ENCODE measurements around the gene CLEC18B. TPM values are rescaled to one million over a fixed set of nuclear protein-coding genes. Genes with fewer than 3 reads are reported as not detected.
"Not testable (repeated sequence)": the region's sequence is repeated elsewhere in the genome, so short reads cannot be mapped to it uniquely, and the experiment has no call there.

The CLEC18B gene
- under 1 TPM; 0.38 to 0.55 TPM for total RNA-seq
- long read RNA-seq: 0 reads

DNA sequence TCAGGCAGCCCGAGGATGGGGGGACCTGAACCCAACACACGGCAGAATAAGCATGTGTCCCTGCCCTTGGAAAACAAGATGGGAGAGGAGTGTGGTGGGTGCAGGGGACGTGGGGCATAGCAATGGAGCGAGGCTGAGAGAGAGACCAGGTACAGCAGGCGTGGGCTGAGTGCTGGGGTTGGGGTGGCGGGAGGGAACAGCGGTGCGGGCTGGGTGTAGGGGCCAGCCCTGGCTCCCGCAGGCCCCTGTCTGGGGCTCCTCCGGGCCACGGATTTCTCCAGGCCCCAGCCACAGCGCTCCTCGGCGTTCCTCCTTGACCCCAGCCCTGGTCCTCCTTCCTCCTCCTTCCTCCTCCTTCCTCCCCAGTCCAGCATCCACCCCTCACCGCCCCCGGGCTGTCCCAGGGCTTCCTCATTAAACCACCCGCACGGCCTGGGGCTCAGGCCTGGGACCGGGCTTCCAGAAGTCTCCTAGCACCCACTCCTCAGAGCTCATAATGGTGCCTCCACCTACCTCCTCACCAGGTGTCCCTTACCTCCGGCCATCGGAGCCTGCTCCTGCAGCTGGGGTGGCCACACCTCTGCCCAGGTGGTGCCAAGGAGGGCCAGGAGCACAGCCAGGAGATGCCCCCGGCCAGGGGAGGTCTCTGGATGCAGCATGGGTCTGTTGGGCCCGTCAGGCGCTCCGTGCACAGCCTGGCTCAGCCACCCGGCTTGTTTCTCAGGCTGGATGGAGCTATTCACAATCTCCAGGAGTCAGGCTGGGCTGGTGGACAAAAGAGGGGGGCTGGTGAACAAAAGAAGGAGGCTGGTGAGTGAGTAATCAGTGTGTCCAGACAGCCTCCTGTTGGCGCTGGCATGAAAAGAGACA is at the start of gene CLEC18B:
CLEC18B (minus strand) TSS at position 867 of the 870 bp plus-strand sequence; CDS start at position 659, 208 bp downstream.
- DNase-seq; intact Hi-C loops (cut with DNase I): not testable (repeated sequence)
- ATAC-seq: peak in 1 of 2 donors; percentile 11

DNA sequence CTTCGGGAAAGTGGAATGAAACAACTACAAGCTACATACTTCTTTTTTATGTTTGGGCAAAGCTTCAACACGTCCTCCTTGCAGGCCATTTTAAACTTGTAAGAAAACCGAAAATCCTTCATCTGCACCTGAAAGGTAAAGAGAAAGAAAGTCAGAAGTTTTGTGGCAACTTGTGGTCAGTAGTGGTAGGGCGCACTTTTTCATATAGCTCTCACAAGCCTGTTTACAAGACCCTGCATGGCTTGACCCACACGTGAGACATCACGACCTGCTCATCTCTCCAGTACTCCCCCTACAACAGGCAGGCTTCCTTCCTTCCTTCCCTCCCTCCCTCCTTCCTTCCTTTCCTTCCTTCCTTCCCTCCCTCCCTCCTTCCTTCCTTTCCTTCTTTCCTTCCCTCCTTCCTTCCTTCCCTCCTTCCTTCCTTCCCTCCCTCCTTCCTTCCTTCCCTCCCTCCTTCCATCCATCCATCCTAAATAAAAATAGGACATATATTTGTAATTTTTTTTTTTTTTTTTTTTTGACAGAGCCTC is 48.7 kb upstream of the CLEC18B start:
- ATAC-seq: no peak
- intact Hi-C loops (cut with DNase I): no loop called here
- DNase-seq: no peak

DNA sequence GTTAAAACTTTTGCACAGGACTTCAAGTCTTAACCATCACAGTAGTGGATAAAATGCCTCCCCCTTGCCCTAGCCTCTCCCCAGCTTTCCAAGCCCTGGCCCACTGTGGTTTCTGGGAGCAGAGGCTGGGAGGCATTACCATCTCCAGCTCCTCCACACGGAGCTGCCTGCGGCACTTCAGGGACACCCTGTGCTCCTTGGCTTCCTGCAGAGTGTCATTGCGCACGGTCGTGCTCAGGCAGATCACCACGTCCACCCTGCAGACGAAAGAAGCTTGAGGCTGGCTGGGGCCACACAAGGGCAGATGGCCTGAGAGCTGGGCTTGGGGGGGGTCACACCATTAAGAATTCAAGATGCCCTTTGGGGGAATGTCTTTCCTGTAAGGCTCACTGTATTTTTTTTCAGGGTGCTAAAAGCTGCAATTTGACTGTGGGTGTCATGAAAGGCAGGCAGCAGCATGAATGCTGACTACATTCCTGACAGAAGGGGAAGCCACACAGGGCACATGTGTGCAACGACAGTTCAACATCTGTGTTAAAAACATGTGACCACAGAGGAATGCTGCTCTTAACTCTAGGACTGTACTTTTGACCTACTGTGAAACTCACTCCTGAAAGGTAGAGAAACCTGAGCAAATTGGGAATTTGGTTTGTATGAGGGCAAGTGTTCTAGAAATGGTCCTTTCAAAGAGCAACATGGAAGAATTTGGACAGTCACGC is 47.7 kb upstream of the CLEC18B start:
- no peak for ATAC-seq
- intact Hi-C loops (cut with DNase I): no loop called here

GRCh38 chr16:74466872-74467271 is 45.6 kb upstream of the CLEC18B start:
- no peak for DNase-seq
- no peak for ATAC-seq
- intact Hi-C loops (cut with DNase I): no loop called here

More for the DNA sequence above, 47.7 kb upstream of the CLEC18B start:
- no peak for DNase-seq

- intact Hi-C loops (cut with DNase I): no loop called here
- no peak for ATAC-seq
- no peak for DNase-seq
Observed at GRCh38 chr16:74465851-74466685, 44.8 kb upstream of the CLEC18B start.

GRCh38 chr16:74465281-74465680 is 44.0 kb upstream of the CLEC18B start:
- intact Hi-C loops (cut with DNase I): no loop called here
- no peak for DNase-seq
- ATAC-seq: peak in 1 of 2 donors; percentile 27

DNA sequence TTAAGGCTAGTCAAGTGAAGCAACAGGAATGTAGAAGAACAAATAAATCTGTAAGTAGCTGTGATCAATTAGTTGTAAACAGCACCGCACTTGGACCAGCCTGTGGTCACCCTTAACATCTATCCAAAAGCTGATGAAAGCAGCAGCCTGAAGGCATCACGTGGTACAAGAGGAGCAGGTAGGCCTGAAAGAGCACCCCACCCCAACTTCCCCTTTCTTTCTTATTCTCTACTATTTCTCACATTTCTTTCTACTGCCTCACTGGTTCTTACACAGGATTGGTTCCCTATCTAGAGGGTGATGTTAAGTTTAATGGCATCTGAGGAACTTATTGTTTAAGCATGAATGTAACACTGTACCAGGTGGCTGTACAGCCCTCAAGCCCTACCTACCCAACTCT is 42.6 kb upstream of the CLEC18B start:
- intact Hi-C loops (cut with DNase I): no loop called here
- DNase-seq (no peak), ATAC-seq (no peak)

GRCh38 chr16:74462361-74462760 is 41.1 kb upstream of the CLEC18B start:
- intact Hi-C loops (cut with DNase I): no loop called here
- no peak for DNase-seq
- no peak for ATAC-seq

GRCh38 chr16:74461826-74462225 is 40.5 kb upstream of the CLEC18B start:
- intact Hi-C loops (cut with DNase I): no loop called here
- DNase-seq (no peak), ATAC-seq (no peak)

DNA sequence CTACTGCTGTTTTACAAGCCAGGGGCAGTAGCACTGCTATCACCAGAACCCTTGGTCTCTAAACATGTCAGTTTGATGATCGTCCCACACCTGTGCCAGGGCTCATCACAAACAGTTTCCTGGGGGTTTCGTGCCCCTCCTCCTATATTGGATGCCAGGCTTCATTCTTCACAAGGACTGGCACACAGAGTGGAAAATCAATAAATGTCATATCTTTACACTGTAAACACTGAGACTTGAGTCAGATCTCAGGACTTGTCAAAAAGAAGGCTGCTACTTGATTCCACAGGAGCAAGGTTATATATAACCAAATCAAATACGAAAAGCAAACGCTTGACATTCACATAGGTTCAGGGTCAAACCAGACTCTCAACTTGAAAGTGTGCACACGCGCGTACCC is 39.3 kb upstream of the CLEC18B start:
- ATAC-seq (no peak), DNase-seq (no peak)
- intact Hi-C loops (cut with DNase I): no loop called here

- ATAC-seq: no peak
- no peak for DNase-seq
Observed at GRCh38 chr16:74456290-74456625, 35.0 kb upstream of the CLEC18B start.

GRCh38 chr16:74455619-74456289 is 34.5 kb upstream of the CLEC18B start:
- ATAC-seq (no peak), DNase-seq (no peak)
- intact Hi-C loops (cut with DNase I): no loop called here

More at GRCh38 chr16:74456290-74456625, 35.0 kb upstream of the CLEC18B start:
- intact Hi-C loops (cut with DNase I): no loop called here

DNA sequence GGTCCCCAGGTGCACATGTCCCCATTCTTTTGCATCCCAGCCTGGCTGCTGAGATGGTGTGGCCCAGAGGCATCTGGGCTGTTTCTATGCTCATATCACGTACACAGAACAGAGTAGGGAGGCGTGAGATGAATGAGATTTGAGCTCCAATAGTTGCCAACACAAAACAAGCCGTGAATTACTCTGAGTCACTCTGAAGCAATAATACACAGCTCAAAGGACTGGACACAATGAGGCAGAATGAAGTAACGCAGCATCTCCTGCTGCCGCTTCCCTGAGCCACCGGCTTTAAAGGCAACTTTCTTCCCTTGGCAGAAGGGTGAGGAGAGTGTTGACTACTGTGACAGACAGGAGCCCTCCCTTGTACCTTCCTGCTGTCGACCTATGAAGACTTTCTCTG is 33.9 kb upstream of the CLEC18B start:
- intact Hi-C loops (cut with DNase I): no loop called here
- no peak for ATAC-seq
- DNase-seq: no peak

- no peak for ATAC-seq
- intact Hi-C loops (cut with DNase I): no loop called here
Observed at GRCh38 chr16:74451951-74452758, 30.9 kb upstream of the CLEC18B start.

GRCh38 chr16:74450967-74451760 is 29.9 kb upstream of the CLEC18B start:
- DNase-seq: no peak
- no peak for ATAC-seq
- intact Hi-C loops (cut with DNase I): no loop called here

More at GRCh38 chr16:74451951-74452758, 30.9 kb upstream of the CLEC18B start:
- DNase-seq: no peak

DNA sequence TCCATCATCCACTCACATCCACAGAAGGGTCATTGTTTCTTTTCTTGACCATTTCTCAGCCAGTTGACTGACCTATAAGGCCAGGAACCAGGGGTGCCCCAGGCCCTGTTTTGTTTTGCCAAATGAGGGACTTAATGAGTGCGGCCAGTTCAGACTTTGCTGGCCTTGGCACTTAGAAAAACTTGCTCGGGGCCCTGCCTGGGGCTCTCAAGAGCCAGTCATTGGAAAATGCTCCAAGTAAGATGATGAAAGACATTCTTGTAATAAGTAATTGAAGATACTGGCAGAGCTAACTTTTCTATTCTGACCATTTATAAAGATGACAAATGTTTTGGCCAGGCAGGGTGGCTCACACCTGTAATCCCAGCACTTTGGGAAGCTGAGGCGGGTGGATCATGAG is 29.0 kb upstream of the CLEC18B start:
- intact Hi-C loops (cut with DNase I): no loop called here
- ATAC-seq (no peak), DNase-seq (no peak)

GRCh38 chr16:74449470-74449869 is 28.2 kb upstream of the CLEC18B start:
- no peak for DNase-seq
- intact Hi-C loops (cut with DNase I): no loop called here
- ATAC-seq: peak in 1 of 2 donors; percentile 52
